ENCODE data around the gene NLRP5.

DNA sequence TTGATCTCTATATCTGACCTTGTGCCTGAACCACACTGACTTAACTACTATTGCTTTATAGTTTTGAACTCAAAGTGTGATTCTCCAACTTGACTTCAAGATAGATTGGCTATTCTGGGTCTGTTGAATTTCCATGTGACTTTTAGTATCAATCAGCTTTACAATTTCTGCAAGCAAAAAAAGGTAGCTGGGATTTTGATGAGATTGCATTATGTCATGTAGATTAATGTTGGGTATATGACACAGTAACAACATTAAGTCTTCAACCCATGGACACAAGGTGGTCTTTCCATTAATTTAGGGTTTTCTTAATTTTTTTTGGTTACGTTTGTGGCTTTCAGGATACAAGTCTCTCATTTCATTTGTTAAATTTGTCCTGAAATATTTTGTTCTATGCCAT lies 28.2 kb downstream of the NLRP5 start:
- TF ChIP-seq EZH2 (IDR thresholded peaks at IDR 0.05; ENCODE audit: insufficient read depth, low read length), result no peak
- TF ChIP-seq, protein P1, sequence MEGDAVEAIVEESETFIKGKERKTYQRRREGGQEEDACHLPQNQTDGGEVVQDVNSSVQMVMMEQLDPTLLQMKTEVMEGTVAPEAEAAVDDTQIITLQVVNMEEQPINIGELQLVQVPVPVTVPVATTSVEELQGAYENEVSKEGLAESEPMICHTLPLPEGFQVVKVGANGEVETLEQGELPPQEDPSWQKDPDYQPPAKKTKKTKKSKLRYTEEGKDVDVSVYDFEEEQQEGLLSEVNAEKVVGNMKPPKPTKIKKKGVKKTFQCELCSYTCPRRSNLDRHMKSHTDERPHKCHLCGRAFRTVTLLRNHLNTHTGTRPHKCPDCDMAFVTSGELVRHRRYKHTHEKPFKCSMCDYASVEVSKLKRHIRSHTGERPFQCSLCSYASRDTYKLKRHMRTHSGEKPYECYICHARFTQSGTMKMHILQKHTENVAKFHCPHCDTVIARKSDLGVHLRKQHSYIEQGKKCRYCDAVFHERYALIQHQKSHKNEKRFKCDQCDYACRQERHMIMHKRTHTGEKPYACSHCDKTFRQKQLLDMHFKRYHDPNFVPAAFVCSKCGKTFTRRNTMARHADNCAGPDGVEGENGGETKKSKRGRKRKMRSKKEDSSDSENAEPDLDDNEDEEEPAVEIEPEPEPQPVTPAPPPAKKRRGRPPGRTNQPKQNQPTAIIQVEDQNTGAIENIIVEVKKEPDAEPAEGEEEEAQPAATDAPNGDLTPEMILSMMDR (IDR thresholded peaks at IDR 0.05; ENCODE audit: insufficient read depth, low read depth, low read length), result no peak
